ENCODE data around the gene PDK2.

PDK2 gene

DNA sequence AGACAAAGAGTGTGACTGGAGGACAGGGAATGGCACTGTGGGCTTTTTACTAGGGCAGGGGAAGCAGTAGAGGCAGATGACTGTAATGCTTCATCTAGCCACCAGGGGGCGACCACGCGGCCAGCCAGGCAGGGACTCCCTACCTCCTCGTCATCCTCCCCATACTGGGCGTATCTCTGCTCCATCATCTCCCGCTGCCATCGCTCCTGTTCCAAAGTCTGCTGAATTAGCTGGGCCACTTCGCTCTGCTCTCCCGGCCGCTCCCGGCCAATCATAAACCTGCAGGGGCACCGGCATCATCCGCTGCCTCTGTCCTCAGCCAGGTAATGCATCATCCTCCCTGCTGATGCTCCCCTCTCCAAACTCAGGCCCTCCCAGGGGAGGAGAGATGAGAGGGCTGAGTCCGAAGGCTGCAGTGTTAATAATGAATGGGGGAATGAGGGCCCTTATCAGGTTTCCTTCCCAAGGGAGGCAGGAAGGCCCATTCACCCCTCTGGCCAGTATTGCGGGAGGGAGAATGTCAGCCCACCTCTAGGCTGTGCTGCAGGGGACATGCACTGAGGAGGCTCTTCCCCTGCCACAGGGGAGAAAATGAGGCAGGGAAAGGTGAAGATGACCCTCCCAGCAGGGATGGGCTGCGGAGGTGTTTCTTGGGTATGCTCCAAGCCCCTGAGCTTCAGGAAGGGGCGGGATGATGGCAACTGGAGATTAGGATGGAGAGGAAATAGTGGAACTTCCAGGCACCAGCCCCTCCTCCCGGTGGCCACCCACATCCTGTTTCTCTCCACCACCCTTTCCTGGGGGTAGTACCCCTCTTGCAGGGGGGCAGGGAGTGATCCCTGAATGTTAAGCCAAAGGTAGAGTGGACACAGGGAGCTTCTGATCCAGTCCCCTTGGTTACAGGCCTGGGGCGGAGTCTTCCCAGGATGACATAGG lies 45.1 kb downstream of the PDK2 start:
- no peaks in the 10 kb centered on the region for H3K4me1 ChIP-seq
- H3K9me3 ChIP-seq = peaks cover 3% of the 10 kb centered on the region
- peaks cover 94% of the 10 kb centered on the region for H3K36me3 ChIP-seq (replicated peaks)
- H3K27me3 ChIP-seq (ENCODE audit: low read depth) = no peaks in the 10 kb centered on the region
- in situ Hi-C loops (cut with MboI; ENCODE audit: low sequenced_read_pairs) = no loop called here
- no peak overlapping the region for H3K4me3 ChIP-seq
- DNase-seq (ENCODE audit: low spot score in 2 of 2) = peak; percentile 63 to 88

DNA sequence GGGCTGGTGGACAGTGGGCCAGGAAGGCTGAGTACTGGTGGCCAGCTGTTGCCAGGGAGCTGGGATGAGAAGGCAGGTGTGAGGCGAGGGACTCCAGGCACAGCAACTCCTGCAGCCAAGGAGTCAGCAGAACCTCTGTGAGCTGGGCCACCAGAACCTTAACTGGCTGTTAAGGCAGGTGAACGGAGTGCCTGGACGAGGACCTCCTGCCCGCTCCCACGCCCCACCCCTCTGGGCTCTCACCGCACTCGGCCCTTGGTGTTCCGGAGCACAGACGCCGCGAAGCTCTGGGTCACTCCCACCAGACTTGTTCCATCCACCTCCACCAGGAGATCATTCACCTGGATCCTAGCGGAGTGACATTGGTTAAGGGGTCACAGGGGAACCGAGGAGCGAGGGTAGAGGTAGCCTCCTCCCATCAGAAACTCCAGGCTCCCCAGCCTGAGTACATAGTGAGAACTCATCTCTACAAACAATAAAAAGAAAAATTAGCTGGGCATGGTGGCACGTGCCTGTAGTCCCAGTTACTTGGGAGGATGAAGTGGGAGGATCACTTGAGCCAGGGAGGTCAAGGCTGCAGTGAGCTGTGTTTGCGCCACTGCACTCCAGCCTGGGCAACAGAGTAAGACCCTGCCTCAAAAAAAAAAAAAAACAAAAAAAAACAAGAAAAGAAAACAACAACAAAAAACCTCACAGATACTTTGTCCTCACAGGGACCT lies 46.0 kb downstream of the PDK2 start:
- peaks cover 89% of the 10 kb centered on the region for H3K36me3 ChIP-seq (replicated peaks)
- peaks cover 3% of the 10 kb centered on the region for H3K9me3 ChIP-seq
- DNase-seq (ENCODE audit: low spot score in 2 of 2) = no peak
- H3K4me1 ChIP-seq = no peaks in the 10 kb centered on the region
- in situ Hi-C loops (cut with MboI; ENCODE audit: low sequenced_read_pairs) = no loop called here
- no peak overlapping the region for H3K4me3 ChIP-seq
- no peaks in the 10 kb centered on the region for H3K27me3 ChIP-seq (ENCODE audit: low read depth)

DNA sequence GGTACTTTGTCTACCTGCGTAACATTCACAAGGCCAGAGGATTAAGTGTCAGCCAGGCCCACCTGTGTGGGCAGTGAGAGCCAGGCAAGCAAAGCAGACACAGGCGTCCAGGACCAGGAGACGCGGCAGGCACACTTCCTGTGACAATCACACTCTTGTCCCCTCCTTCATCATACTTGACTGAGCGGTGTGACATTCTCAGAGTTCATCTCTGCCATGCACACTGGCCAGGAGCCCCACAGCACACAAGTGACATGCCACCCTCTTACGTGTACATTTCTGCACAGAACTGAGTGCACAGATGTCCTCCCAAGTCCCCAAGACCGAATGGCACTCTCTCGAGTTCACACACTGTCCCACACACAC lies 46.6 kb downstream of the PDK2 start:
- no peak overlapping the region for H3K4me3 ChIP-seq
- H3K9me3 ChIP-seq = peaks cover 3% of the 10 kb centered on the region
- no peak for DNase-seq (ENCODE audit: low spot score in 2 of 2)
- H3K4me1 ChIP-seq = no peaks in the 10 kb centered on the region
- no peaks in the 10 kb centered on the region for H3K27me3 ChIP-seq (ENCODE audit: low read depth)
- H3K36me3 ChIP-seq (replicated peaks) = peaks cover 83% of the 10 kb centered on the region
- in situ Hi-C loops (cut with MboI; ENCODE audit: low sequenced_read_pairs) = no loop called here

DNA sequence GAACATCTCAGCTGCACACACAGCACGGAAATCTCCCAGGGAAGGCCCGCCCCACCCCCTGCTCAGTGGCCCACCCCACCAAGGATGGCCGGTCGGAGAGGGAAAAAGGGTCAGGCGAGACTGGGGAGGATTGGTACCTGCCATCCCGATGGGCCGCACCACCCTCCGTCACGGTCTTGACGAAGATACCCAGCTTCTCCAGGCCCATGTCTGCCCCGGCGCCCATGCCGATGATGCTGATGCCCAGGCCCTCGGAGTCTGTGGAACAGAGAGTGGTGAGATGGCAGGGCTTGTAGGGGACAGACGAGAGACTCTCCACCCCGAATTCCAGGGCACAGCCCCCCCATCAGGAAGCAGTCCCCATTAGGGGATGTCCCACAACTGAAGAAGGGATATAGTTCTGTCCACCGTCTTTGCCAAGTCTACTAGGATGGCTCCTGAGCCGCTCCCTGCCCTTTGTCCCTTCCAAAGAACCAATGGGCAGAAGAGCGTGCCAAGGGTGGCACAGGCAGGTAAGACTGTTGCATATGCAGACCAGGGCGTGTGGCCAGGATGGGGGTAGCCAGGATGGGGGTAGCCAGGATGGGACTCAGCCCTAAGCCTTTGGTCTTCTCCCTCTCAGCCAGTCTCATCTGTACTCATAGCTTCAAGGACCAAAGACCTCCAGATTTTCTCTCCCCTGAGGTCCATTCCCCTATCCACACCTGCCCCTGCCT lies 48.5 kb downstream of the PDK2 start:
- H3K4me3 ChIP-seq = no peak overlapping the region
- peaks cover 64% of the 10 kb centered on the region for H3K36me3 ChIP-seq (replicated peaks)
- in situ Hi-C loops (cut with MboI; ENCODE audit: low sequenced_read_pairs) = no loop called here
- no peaks in the 10 kb centered on the region for H3K4me1 ChIP-seq
- H3K27me3 ChIP-seq (ENCODE audit: low read depth) = no peaks in the 10 kb centered on the region
- H3K9me3 ChIP-seq = peaks cover 3% of the 10 kb centered on the region
- no peak for DNase-seq (ENCODE audit: low spot score in 2 of 2)

DNA sequence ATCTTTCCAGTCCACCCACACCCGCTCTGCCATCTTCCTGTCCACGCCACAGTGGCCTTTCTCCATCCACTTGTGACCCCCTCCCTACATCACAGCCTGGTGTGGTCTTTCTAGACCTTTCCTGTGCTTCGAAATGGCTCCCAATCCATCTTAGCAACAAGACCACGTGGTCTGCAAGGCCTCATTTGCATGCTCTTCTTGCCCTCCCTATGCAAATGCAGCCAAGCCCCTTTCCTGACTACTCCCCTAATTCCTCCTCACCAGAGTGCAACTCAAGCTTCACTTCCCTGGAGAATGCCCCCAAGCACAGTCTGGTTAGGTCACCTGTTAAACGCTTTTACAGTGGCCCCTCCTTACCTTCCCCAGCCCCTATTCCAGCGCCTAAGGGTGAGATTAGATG lies 49.2 kb downstream of the PDK2 start:
- H3K27me3 ChIP-seq (ENCODE audit: low read depth) = no peaks in the 10 kb centered on the region
- DNase-seq (ENCODE audit: low spot score in 2 of 2) = no peak
- peaks cover 57% of the 10 kb centered on the region for H3K36me3 ChIP-seq (replicated peaks)
- H3K4me1 ChIP-seq = no peaks in the 10 kb centered on the region
- in situ Hi-C loops (cut with MboI; ENCODE audit: low sequenced_read_pairs) = no loop called here
- no peak overlapping the region for H3K4me3 ChIP-seq
- H3K9me3 ChIP-seq = peaks cover 3% of the 10 kb centered on the region

DNA sequence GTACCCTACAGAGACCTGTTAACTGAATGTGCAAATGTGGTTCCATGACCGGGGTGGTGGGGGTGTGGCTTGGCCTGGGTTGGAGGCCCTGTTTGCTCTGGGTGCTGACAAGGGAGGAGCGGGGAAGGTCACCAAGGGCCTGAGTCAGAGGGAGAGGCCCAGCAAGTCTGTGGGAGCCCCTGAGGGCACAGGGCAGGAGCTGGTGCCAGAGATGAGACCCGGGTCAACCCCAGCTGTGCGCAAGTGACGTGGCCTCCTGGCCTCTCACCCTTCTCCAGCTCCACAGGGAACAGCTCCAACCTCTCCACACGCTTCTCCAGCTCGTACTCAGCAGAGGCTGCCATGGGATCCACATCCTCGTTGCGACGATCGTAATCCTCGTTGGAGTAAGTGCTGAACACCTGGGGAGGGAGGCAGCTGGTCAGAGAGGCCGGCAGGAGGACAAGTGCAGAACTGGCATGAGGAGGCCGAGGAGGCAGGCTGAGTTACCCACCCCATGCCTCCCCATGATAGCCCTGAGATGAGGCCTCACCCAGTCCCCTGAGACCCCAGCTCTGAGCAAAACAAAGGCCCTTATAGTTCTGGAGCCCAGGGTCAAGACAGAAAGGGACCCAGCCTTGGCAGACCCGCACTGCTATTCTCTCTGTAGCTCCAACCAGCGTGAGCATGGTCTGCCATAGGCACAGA lies 49.8 kb downstream of the PDK2 start:
- H3K36me3 ChIP-seq (replicated peaks) = peaks cover 51% of the 10 kb centered on the region
- in situ Hi-C loops (cut with MboI; ENCODE audit: low sequenced_read_pairs) = no loop called here
- no peaks in the 10 kb centered on the region for H3K27me3 ChIP-seq (ENCODE audit: low read depth)
- no peak for DNase-seq (ENCODE audit: low spot score in 2 of 2)
- H3K4me1 ChIP-seq = no peaks in the 10 kb centered on the region
- H3K9me3 ChIP-seq = peaks cover 3% of the 10 kb centered on the region
- H3K4me3 ChIP-seq = no peak overlapping the region

DNA sequence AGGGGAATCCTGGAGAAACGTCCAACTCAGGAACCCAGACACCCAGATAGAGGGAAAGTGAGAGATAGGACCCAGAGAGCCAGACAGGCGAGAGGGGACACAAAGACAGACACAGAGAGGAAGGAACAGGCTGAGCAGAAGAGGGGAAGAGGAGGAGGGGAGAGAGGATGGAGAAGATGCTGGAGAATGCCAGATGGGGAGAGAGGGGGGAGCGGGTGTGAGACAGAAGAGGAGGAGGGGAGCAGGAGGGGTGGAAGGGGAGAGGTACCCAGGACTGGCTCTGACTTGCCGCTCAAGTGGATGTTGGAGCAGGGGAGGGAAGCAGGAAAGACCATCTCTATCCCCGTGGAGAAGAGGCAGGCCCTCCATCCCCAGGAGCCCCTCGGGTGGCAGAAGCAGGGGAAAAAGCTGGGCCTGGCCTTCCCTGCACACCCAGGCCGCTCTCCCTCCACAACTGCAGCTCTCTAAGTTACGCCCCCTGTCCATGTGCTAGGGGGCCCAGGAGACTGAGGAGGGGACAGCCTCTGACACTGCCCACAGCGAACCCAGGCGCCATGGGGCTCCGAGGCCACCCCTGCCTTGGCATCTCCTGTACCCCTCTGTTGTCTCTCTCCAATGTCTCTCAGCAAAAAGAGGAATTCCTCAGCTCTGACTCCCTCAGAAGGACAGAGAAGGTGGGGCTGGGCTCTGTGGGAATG lies 50.5 kb downstream of the PDK2 start:
- H3K27me3 ChIP-seq (ENCODE audit: low read depth) = no peaks in the 10 kb centered on the region
- H3K36me3 ChIP-seq (replicated peaks) = peaks cover 44% of the 10 kb centered on the region
- in situ Hi-C loops (cut with MboI; ENCODE audit: low sequenced_read_pairs) = no loop called here
- H3K4me1 ChIP-seq = no peaks in the 10 kb centered on the region
- H3K9me3 ChIP-seq = no peaks in the 10 kb centered on the region
- no peak overlapping the region for H3K4me3 ChIP-seq
- no peak for DNase-seq (ENCODE audit: low spot score in 2 of 2)

DNA sequence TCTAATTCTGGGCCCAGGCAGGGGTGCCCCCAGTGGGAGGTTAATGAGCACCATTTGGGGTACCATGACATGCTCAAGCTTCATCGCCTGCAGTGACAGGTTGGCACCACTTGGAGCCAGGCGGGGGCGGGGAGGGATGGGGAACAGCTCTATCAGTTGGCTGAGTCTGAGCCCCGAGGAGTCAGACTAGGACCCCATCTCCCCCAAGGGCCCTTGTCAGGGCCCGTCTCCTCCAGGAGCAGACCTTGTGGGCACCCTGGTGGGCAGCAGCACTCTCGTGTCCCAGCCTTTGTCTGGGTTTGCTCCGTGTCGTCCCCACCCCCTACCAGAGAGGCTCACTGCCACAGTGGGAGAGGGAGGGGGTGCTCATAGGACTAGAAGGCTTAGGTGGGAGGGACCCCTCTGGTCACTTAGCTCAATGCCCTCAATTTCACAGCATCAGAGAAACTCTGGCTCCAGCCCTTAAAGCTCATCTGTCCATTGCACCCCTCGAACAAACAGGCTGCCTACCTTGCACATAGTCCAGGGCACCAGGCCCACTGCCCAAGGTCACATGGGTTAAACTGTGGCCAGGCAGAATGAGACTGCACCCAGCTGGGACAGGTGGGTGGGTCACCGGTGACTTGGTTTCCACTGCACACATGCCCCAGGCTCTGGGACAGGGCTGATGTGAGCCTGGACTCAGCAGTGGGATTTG lies 51.2 kb downstream of the PDK2 start:
- Histone ChIP-seq H3K4me1 (peaks cover 3% of the 10 kb centered on the region), H3K36me3 (replicated peaks) (peaks cover 38% of the 10 kb centered on the region), H3K9me3 (no peaks in the 10 kb centered on the region), H3K27me3 (ENCODE audit: low read depth) (no peaks in the 10 kb centered on the region), H3K4me3 (no peak overlapping the region)
- in situ Hi-C loops (cut with MboI; ENCODE audit: low sequenced_read_pairs) = no loop called here
- DNase-seq (ENCODE audit: low spot score in 2 of 2) = no peak

DNA sequence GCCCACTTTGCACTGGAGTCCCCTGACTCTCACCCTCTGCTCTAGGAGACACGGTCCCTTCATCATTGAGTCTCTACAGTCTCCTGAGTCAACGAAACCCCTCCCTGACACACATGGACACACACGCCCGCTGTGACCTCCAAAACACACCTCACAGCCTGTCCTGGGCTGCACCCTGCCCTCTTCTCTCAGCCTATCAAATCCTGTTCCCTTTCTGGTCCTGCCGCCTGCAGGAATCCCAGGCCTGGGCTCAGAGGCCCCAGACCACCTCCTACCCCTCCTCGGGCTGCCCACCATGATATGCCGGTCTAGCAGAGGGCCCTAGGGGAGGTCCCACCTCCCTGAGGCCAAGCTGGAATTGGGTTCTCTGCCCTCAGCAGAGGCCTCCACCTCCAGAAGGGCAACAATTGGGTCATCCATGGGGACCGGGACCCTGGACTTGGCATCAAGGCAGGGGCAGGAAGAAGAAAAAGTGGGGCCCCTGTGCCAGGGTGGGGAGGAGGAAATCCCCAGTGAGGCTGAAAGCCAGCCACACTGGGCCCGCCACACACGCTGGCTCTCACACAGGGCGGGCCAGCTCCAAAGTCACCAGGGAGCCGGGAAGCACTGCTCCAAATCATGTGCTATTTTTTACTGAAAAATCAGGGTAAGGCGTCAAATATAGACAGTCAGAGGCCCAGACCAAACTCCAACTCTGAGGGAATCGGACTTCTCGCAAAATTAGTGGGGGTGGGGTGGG lies 51.9 kb downstream of the PDK2 start:
- Histone ChIP-seq H3K27me3 (ENCODE audit: low read depth) (no peaks in the 10 kb centered on the region), H3K36me3 (replicated peaks) (peaks cover 32% of the 10 kb centered on the region), H3K9me3 (no peaks in the 10 kb centered on the region), H3K4me1 (peaks cover 5% of the 10 kb centered on the region), H3K4me3 (peak overlapping the region; percentile 59)
- DNase-seq (ENCODE audit: low spot score in 2 of 2) = no peak
- in situ Hi-C loops (cut with MboI; ENCODE audit: low sequenced_read_pairs) = no loop called here

DNA sequence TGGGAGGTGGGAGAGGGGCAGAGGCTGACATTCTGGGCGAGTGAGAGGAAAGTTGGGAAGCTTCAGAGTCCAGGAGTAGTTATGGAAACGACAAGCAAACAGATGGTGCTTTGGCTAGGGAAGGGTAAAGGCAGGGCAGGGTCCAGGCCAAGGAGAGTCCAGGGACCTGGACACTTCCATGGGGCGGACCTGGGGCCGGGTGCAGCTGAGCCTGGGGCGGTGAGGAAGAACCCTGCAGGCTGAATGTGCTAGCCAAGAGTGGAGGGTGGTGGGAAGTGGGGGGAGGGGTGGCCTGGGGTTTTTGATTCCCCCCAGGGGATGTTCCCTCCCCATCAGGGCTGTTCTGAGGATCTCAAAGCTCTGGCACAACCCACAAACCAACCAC lies 52.7 kb downstream of the PDK2 start:
- H3K27me3 ChIP-seq (ENCODE audit: low read depth) = no peaks in the 10 kb centered on the region
- peak overlapping the region; percentile 59 for H3K4me3 ChIP-seq
- DNase-seq (ENCODE audit: low spot score in 2 of 2) = peak in 1 of 2 experiments; percentile 46
- in situ Hi-C loops (cut with MboI; ENCODE audit: low sequenced_read_pairs) = no loop called here
- H3K9me3 ChIP-seq = no peaks in the 10 kb centered on the region
- H3K36me3 ChIP-seq (replicated peaks) = peaks cover 25% of the 10 kb centered on the region
- H3K4me1 ChIP-seq = peaks cover 12% of the 10 kb centered on the region

DNA sequence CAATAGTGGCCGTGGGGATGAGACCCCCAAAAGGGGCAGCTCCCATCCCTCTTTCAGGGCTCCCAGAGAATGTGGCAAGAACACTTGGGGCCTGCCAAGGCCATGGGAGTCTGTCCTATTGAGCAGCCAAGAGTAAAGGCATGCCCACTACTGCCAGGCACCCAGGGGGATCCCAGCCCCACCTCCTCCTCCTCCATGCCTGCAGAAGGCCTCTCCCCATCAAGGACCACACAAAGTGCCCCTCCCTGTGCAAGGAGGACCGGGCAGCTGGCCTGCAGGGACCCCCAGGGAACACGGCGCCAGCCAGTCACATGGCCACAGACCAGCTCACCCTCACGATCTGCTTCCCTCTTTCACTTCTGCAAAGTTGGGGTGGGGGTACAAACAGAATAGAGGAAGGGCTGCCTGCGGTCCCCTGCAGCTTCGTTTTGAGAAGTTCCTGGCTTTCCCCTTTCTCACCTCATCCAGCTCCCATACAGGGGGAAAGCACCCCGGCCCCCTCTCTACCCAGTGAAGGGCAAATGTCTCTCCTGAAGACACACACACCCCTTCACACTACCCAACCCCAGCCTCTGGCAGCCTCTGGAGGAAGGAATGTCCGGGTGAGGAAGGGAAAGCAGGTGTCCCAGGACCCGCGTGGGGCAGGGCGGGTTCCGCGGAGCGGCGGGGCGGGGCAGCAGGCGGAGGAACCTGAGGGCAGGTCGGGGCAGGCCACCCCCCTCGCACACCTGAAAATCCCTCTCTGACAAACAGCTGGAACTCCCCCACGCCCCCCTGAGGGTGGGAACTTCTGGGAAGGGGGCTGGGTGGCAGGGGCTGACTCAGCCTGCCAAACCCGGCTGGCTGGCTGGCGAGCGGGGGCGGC lies 53.3 kb downstream of the PDK2 start:
- no peaks in the 10 kb centered on the region for H3K27me3 ChIP-seq (ENCODE audit: low read depth)
- DNase-seq (ENCODE audit: low spot score in 2 of 2) = peak in 1 of 2 experiments; percentile 56
- H3K9me3 ChIP-seq = no peaks in the 10 kb centered on the region
- H3K4me1 ChIP-seq = peaks cover 12% of the 10 kb centered on the region
- H3K36me3 ChIP-seq (replicated peaks) = peaks cover 19% of the 10 kb centered on the region
- in situ Hi-C loops (cut with MboI; ENCODE audit: low sequenced_read_pairs) = no loop called here
- H3K4me3 ChIP-seq = peak overlapping the region; percentile 59

All from HAP-1 (cell line).